HG03469 (cell line): ENCODE measurements around the gene COL5A3.
"Not testable (repeated sequence)": the region's sequence is repeated elsewhere in the genome, so short reads cannot be mapped to it uniquely, and the experiment has no call there.

ENCODE experiments used
- ATAC-seq: cut with Tn5 transposase; IDR thresholded peaks from one replicate; pipeline ENCODE4 v1.9.1; 2021; ENCODE audit warnings: mild to moderate bottlenecking, moderate library complexity, moderate number of reproducible peaks; ENCODE audit not compliant: unreplicated experiment

Gene COL5A3

GRCh38 chr19:9972103-9972502 is 38.2 kb downstream of the COL5A3 start:
- no peak for ATAC-seq

DNA sequence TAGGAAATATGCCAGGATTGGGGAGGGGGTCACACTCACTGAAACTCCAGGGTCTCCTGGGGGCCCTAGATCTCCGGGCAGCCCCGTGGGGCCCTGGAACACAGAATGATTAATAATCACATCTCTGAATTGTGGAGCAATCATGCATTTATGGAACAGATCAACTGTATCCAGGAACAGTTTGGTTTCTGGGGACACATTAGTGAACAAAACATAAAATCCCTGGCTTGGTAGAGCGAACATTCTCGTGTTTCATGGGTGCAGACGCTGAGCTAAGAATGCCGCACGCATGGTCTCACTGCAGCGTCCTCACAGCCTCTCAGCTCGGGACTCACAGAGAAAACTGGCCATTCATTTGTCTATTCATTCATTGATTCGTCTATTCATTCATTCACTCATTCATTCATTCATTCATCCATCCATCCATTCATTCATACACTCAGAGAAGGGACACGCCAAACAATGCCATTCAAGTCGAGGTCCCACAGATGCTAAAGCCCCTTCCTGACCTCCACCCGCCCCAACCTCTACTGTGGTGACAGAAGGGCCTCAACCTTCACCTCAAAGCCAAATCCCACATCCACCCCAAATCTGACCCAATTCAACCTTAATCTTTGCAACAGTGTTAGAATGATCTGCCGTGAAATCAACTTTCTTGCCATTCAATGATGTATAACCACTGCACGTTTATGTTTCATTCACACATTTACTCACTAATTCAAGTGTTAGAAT is 39.0 kb downstream of the COL5A3 start:
- no peak for ATAC-seq

- no peak for ATAC-seq
These were observed 39.8 kb downstream of the COL5A3 start for GRCh38 chr19:9970481-9970880.

GRCh38 chr19:9969688-9969975 is 40.7 kb downstream of the COL5A3 start:
- ATAC-seq, result no peak

DNA sequence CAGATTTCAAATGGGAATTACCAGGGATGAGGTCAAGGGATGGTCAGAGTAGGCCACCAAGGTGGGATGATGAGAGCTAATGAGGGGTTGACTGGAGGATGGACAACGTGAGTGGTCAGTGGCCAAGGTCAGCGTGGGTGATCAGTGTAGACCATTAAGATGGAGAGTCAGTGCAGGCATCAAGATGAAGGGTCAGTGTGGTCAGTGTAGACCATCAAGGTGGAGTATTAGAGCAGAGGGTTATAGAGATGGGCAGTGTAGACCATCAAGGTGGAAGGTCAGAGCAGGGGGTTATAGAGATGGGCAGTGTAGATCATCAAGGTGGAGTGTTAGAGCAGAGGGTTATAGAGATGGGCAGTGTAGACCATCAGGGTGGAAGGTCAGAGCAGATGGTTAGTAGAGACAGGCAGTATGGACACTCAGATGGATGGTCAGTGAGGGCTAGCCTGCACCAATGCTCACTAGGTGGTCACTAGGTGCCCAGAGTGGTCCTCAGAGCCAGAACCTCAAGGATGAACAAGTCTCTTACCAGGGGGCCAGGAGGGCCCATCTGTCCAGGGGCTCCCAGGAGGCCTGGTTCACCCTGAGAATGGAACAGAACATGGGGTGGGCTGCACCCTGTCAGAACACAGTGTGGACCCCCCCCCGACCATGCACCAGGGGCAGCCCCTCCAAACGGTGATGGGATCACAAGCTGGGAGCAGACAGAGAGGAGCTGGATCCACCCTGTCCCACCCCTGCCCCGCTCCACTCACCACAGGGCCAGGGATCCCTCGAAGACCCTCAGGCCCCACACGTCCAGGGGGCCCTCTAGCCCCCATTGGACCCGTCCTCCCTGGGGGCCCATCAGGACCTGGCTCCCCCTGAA is 41.2 kb downstream of the COL5A3 start:
- ATAC-seq, result no peak

DNA sequence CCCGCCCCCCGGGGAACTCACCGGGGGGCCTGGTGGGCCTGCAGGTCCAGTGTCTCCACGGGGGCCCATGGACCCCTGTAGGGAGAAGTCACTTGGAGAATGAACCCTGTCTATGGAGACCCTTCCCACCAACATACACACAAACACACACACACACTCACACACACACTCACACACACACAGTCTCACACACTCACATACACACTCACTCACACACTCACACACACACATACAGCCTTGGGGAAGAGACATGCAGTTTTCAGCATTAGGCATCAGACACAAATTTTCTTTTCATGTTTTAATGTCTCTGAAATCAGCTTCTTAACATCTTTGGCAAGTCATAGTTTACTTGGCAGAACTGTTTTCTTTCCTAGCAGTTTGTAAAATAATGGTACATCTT is 43.0 kb downstream of the COL5A3 start:
- no peak for ATAC-seq

DNA sequence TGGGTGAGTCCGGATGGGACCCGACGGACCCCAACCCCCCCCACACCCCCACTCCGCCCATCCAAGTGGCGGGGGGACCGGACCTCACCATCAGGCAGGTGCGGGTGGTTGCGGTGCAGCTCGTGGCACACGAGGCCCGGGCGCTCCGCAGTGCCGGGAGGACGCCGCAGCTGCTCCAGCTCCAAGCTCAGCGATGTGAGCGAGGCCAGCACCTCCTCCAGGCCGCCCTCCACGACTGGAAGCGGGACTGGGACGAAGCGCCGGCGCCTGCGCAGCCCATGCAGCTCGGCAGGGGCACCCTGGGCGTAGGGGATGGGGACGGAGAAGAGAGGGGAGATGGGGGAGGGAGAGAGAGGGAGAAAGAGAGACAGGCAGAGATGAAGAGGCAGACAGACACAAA is 43.9 kb downstream of the COL5A3 start:
- ATAC-seq, result no peak

- ATAC-seq, result no peak
These were observed 44.3 kb downstream of the COL5A3 start for GRCh38 chr19:9966024-9966423.

DNA sequence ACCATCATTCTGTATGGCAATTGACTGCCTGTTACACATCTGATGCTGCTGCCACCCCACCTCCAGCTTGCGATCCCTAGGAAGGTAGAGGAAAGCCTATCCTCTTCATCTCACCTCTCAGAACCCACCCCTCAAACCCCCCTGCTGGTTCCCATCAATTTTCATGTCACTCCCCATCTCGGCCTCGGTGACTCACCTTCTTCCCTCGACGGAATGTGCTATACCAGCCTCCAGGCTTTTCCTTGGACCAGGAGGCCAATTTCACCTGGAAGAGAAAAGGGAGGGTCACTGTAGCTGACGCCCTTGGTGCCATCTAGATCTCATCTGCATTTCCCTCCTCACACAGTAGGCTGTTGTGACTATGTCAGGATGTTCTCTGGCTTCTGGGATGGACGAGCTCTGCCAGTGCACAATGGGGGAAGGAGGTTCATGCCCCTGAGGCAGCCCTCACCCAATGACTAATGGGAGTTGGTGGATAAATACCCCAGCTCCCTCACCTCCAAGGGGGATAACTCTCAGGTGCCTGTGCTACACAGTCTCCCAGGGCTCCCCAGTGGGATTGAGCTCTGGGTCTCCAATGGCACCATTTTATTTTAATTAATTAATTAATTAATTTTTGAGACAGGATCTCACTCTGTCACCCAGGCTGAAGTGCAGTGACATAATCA is 47.5 kb downstream of the COL5A3 start:
- no peak for ATAC-seq

- ATAC-seq, result no peak
These were observed 49.2 kb downstream of the COL5A3 start for GRCh38 chr19:9961103-9961502.

- no peak for ATAC-seq
These were observed 51.9 kb downstream of the COL5A3 start for GRCh38 chr19:9958379-9958821.

DNA sequence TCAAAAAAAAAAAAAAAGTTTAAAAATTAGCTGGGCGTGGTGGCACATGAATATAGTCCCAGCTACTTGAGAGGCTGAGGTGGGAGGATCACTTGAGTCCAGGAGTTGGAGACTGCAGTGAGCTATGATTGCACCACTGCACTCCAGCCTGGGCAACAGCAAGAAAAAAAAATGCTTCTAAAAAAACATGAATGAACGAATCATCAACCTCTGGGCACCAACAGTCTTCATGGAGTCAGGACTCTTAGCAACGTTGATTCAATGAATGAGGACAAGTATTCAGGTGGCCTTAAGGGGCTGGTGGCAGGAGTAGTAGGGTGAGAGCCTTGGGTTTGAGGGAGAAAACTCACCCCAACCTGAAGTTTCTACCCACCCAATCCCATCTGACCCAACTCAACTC is 53.3 kb downstream of the COL5A3 start:
- no peak for ATAC-seq

GRCh38 chr19:9953802-9954542 is 56.3 kb downstream of the COL5A3 start:
- no peak for ATAC-seq

DNA sequence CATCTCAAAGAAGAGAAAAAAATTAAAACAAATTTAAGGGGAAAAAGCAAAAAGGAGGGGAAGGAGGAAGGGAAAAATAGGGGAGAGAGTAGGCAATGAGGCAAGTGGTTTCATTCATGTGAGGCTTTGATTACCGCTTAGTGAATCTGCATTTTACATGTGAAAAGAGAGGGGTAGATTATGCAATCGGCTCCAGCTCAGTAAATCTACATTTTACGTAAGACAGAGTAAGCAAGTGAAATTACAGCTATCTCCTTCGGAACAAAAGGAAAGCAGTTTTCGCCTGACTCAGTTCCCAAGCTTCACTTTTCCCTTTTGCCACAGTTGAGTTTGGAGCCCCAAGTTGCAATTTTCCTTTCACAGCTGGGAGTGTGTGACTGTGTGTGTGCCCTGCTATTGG is 58.0 kb downstream of the COL5A3 start:
- ATAC-seq, result no peak

DNA sequence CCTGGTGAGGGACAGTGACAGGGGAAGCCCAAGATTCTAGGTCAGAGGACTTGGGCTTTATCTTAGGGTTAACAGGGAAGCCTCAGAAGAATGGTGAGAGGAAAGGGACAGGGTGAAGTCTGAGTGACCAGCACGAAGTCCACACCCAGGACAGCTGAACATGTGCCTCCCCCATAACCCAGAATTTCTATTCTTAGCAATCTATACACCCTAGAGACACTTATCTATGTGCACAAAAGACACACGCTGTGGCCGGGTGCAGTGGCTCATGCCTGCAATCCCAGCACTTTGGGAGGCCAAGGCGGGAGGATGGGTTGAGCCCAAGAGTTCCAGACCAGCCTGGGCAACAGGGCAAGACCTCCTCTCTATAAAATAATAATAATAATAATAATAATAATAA is 62.9 kb downstream of the COL5A3 start:
- ATAC-seq, result no peak

GRCh38 chr19:9946528-9947125 is 63.7 kb downstream of the COL5A3 start:
- not testable (repeated sequence) for ATAC-seq

- ATAC-seq, result no peak
These were observed 64.9 kb downstream of the COL5A3 start for GRCh38 chr19:9945319-9945966.

DNA sequence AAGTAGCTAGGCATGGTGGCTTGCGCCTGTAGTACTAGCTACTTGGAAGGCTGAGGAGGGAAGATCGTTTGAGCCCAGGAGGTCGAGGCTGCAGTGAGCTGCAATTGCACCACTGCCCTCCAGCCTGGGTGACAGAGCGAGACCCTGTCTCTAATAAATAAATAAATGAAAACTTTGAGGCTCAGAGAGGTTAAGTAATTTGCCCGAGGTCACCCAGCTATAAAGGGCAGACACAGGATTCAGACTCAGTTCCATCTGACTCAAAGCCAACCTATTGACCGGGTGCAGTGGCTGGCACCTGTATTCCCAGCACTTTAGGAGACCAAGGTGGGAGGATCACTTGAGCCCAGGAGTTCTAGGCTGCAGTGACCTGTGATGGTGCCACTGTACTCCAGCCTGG is 66.6 kb downstream of the COL5A3 start:
- no peak for ATAC-seq

DNA sequence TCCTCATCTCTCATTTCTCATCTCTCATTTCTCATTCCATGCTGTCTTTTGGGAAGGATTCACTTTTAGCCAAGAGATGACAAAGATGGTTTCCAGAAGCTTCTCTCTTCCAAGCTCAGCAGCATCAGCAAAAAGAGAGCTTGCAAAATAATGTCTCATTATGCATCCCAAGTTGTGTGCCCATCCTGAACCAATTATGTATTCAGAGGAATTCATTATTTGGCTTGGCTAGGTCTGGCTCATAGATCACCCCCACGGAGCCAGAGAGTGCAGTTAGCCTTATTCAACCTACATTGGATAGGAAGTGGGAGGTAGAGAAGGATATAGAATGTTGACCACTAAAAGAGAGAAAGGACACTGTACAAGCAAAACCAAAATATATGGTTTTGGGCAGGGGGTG is 68.6 kb downstream of the COL5A3 start:
- no peak for ATAC-seq

GRCh38 chr19:9941231-9941630 is 69.1 kb downstream of the COL5A3 start:
- ATAC-seq, result no peak
